Loucy (cell line): ENCODE data around the gene CTDSPL.

Experiments used
- H2AFZ ChIP-seq: fragments of 200-600 bp; sonication (generic); 2 replicates; pipeline ENCODE4 v1.6.0; 2016; ENCODE audit warnings: antibody characterized with exemption, mild to moderate bottlenecking, low read length, moderate library complexity
- H3F3A ChIP-seq: fragments of 200-600 bp; 2 replicates; pipeline ENCODE4 v1.6.0; 2016; ENCODE audit warnings: antibody characterized with exemption, low read depth, mild to moderate bottlenecking
- H3K27me3 ChIP-seq: fragments of 200-600 bp; sonication (generic); 2 replicates; pipeline ENCODE4 v1.6.1; 2014; ENCODE audit warnings: low read length, mild to moderate bottlenecking; ENCODE audit not compliant: insufficient read depth, poor library complexity, severe bottlenecking
- H3K36me3 ChIP-seq: fragments of 200-600 bp; sonication (generic); 2 replicates; pipeline ENCODE4 v1.6.1; 2016; ENCODE audit warnings: low read length; ENCODE audit not compliant: insufficient read depth
- H3K4me1 ChIP-seq: fragments of 200-600 bp; sonication (generic); 2 replicates; pipeline ENCODE4 v1.5.1; 2014; ENCODE audit warnings: low read length, mild to moderate bottlenecking; ENCODE audit not compliant: insufficient read depth, poor library complexity, severe bottlenecking
- H3K4me2 ChIP-seq: fragments of 200-600 bp; sonication (generic); 2 replicates; pipeline ENCODE4 v1.6.0; 2014; ENCODE audit warnings: antibody characterized with exemption, low read length, low read depth, mild to moderate bottlenecking; ENCODE audit not compliant: poor library complexity, severe bottlenecking
- H3K4me3 ChIP-seq: fragments of 200-600 bp; sonication (generic); 2 replicates; pipeline ENCODE4 v1.5.1; 2014; ENCODE audit warnings: low read length, mild to moderate bottlenecking, mixed read lengths; ENCODE audit not compliant: poor library complexity, severe bottlenecking
- H3K79me2 ChIP-seq: fragments of 200-600 bp; sonication (generic); 2 replicates; pipeline ENCODE4 v1.6.1; 2014; ENCODE audit warnings: low read length; ENCODE audit not compliant: insufficient read depth
- H3K9ac ChIP-seq: fragments of 200-600 bp; sonication (generic); 2 replicates; pipeline ENCODE4 v1.6.0; 2014; ENCODE audit warnings: mild to moderate bottlenecking, low read depth, low read length, moderate library complexity; ENCODE audit not compliant: poor library complexity, severe bottlenecking
- H3K9me2 ChIP-seq: fragments of 200-600 bp; sonication (generic); replicated peaks from 2 replicates; pipeline ENCODE4 v1.6.1; 2016; ENCODE audit warnings: low read depth, low read length, mixed read lengths
- H3K9me3 ChIP-seq: fragments of 200-600 bp; sonication (generic); 2 replicates; pipeline ENCODE4 v1.6.1; 2014; ENCODE audit warnings: mild to moderate bottlenecking, antibody characterized with exemption, low read length, low read depth; ENCODE audit not compliant: insufficient read depth
- H4K20me1 ChIP-seq: fragments of 200-600 bp; sonication (generic); 2 replicates; pipeline ENCODE4 v1.6.0; 2014; ENCODE audit warnings: antibody characterized with exemption, low read length, mild to moderate bottlenecking; ENCODE audit not compliant: insufficient read depth, poor library complexity, severe bottlenecking
- EZH2phosphoT487 ChIP-seq: fragments of 200-600 bp; IDR thresholded peaks from 2 replicates; pipeline ENCODE4 v1.6.1; 2018; ENCODE audit warnings: antibody characterized with exemption, mild to moderate bottlenecking, moderate library complexity, borderline replicate concordance
- TF ChIP-seq, protein P1 (sequence below): fragments of 200-600 bp; sonication (generic); conservative IDR thresholded peaks from 2 replicates; pipeline ENCODE4 v1.5.1; 2014; ENCODE audit warnings: mild to moderate bottlenecking, antibody characterized with exemption, low read length

Gene CTDSPL

DNA sequence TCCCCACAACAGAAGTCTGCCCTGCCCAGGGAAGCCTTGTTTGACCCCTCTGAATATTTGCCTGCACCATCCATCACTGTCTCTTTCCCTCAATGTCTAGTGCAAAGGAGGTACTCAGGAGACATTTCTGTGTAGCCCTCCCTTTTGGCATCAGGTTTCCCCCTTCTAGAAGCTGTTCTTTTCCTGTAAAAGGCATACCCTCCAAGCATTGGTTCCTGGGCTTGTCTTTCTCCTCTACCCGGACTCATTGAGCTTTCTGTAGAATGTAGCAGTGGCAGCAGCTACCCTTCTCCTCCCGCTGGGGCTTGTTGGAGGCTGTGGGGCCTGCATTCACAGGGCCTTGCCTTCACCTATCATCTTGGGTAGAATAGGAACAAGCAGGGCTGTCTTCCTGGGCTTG, 63.5 kb downstream of the CTDSPL start:
- Histone ChIP-seq H4K20me1 (no peaks in the 10 kb centered on the region), H3K79me2 (no peaks in the 10 kb centered on the region), H3K4me1 (peaks cover 56% of the 10 kb centered on the region), H3K9ac (peak overlapping the region; percentile 37), H3K36me3 (no peaks in the 10 kb centered on the region), H2AFZ (peak overlapping the region; percentile 64), H3K4me3 (no peak overlapping the region), H3K9me2 (no peaks in the 10 kb centered on the region), H3K9me3 (no peaks in the 10 kb centered on the region), H3K27me3 (no peaks in the 10 kb centered on the region), H3F3A (no peaks in the 10 kb centered on the region), H3K4me2 (peak overlapping the region; percentile 13)
- TF ChIP-seq EZH2phosphoT487 = no peak
- TF ChIP-seq, protein P1, sequence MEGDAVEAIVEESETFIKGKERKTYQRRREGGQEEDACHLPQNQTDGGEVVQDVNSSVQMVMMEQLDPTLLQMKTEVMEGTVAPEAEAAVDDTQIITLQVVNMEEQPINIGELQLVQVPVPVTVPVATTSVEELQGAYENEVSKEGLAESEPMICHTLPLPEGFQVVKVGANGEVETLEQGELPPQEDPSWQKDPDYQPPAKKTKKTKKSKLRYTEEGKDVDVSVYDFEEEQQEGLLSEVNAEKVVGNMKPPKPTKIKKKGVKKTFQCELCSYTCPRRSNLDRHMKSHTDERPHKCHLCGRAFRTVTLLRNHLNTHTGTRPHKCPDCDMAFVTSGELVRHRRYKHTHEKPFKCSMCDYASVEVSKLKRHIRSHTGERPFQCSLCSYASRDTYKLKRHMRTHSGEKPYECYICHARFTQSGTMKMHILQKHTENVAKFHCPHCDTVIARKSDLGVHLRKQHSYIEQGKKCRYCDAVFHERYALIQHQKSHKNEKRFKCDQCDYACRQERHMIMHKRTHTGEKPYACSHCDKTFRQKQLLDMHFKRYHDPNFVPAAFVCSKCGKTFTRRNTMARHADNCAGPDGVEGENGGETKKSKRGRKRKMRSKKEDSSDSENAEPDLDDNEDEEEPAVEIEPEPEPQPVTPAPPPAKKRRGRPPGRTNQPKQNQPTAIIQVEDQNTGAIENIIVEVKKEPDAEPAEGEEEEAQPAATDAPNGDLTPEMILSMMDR = no peak

DNA sequence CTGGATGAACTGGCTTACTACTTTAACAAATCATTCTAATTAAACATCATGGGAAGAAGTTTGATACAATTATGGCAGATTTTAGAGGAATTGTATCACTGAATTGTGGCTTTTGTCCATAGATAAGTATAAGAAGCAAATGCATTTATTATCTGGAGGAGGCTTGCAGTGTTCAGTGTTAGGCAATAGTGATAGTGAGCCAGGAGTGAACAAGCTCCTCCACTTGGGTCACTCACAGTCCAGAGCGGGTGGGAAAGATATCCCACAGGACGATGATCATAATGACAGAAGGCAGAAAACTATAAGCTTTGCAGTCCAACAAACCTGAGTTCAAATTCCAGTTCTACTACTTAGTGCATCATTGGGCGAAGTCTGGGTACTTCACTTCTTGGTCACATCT, 64.9 kb downstream of the CTDSPL start:
- Histone ChIP-seq H3K27me3 (no peaks in the 10 kb centered on the region), H3K9ac (peak overlapping the region; percentile 37), H3F3A (no peaks in the 10 kb centered on the region), H3K9me2 (no peaks in the 10 kb centered on the region), H2AFZ (no peak overlapping the region), H3K4me1 (peaks cover 41% of the 10 kb centered on the region), H3K36me3 (no peaks in the 10 kb centered on the region), H3K4me2 (no peak overlapping the region), H4K20me1 (no peaks in the 10 kb centered on the region), H3K9me3 (no peaks in the 10 kb centered on the region), H3K4me3 (no peak overlapping the region), H3K79me2 (no peaks in the 10 kb centered on the region)
- TF ChIP-seq, protein P1 = no peak
- TF ChIP-seq EZH2phosphoT487 = no peak

DNA sequence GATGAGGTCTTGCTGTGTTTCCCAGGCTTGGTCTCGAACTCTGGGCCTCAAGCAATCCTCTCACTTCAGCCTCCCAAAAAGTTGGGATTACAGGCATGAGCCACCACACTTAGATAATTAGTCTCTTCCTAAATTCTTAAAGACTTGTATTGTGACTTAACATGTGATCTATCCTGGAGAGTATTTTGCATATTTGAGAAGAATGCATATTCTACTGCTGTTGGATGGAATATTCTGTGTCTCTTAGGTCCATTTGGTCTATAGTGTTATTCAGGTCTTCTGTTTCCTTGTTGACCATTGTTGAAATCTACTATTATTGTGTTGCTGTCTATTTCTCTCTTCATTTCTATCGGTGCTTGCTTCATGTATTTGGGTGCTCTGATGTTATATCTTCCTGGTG, 68.8 kb downstream of the CTDSPL start:
- Histone ChIP-seq H2AFZ (no peak overlapping the region), H3F3A (no peaks in the 10 kb centered on the region), H3K9ac (no peak overlapping the region), H3K4me3 (no peak overlapping the region), H3K4me1 (peaks cover 8% of the 10 kb centered on the region), H3K9me3 (no peaks in the 10 kb centered on the region), H3K4me2 (no peak overlapping the region), H3K36me3 (no peaks in the 10 kb centered on the region), H3K27me3 (no peaks in the 10 kb centered on the region), H3K9me2 (no peaks in the 10 kb centered on the region), H4K20me1 (no peaks in the 10 kb centered on the region), H3K79me2 (no peaks in the 10 kb centered on the region)
- TF ChIP-seq, protein P1 = no peak
- no peak for TF ChIP-seq EZH2phosphoT487
